ENCODE data around the gene TMEM163. TPM values are rescaled to one million over a fixed set of nuclear protein-coding genes. Genes with fewer than 3 reads are reported as not detected.
"Not testable (repeated sequence)": the region's sequence is repeated elsewhere in the genome, so short reads cannot be mapped to it uniquely, and the experiment has no call there.

TMEM163 gene
- total RNA-seq, 1 experiment from 2014 or later, result 0.04 TPM

- no peak overlapping the region for H3K27ac ChIP-seq
- H3K9me3 ChIP-seq (replicated peaks), result no peaks in the 10 kb centered on the region; the same call in 1 of the 2 replicates
- H3K36me3 ChIP-seq, result no peaks in the 10 kb centered on the region
- H3K4me1 ChIP-seq, result no peaks in the 10 kb centered on the region
- no peak for DNase-seq
- peaks cover 5% of the 10 kb centered on the region; the same call in 1 of the 2 replicates for H3K27me3 ChIP-seq
- no peak overlapping the region for H3K4me3 ChIP-seq
These were observed 47.8 kb downstream of the TMEM163 start for GRCh38 chr2:134670955-134671354.

- no peak overlapping the region for H3K4me3 ChIP-seq
These were observed 48.8 kb downstream of the TMEM163 start for GRCh38 chr2:134669731-134670669.

GRCh38 chr2:134668821-134669220, 50.0 kb downstream of the TMEM163 start:
- no peaks in the 10 kb centered on the region for H3K36me3 ChIP-seq
- H3K27me3 ChIP-seq, result no peaks in the 10 kb centered on the region; the same call in 1 of the 2 replicates
- H3K9me3 ChIP-seq (replicated peaks), result no peaks in the 10 kb centered on the region; the same call in 1 of the 2 replicates
- H3K27ac ChIP-seq, result no peak overlapping the region
- no peak overlapping the region for H3K4me3 ChIP-seq
- peak; percentile 9 to 20 for DNase-seq
- H3K4me1 ChIP-seq, result no peaks in the 10 kb centered on the region

More at GRCh38 chr2:134669731-134670669, 48.8 kb downstream of the TMEM163 start:
- no peak for DNase-seq
- H3K36me3 ChIP-seq, result no peaks in the 10 kb centered on the region
- H3K27ac ChIP-seq, result no peak overlapping the region
- no peaks in the 10 kb centered on the region for H3K4me1 ChIP-seq
- no peaks in the 10 kb centered on the region; the same call in 1 of the 2 replicates for H3K9me3 ChIP-seq (replicated peaks)
- H3K27me3 ChIP-seq, result no peaks in the 10 kb centered on the region; the same call in 1 of the 2 replicates

- H3K27me3 ChIP-seq, result no peaks in the 10 kb centered on the region; the same call in 1 of the 2 replicates
- H3K4me3 ChIP-seq, result no peak overlapping the region
- no peak overlapping the region for H3K27ac ChIP-seq
- DNase-seq, result no peak
- no peaks in the 10 kb centered on the region for H3K9me3 ChIP-seq (replicated peaks)
- H3K36me3 ChIP-seq, result no peaks in the 10 kb centered on the region
- no peaks in the 10 kb centered on the region for H3K4me1 ChIP-seq
These were observed 51.3 kb downstream of the TMEM163 start for GRCh38 chr2:134667541-134667940.

- no peaks in the 10 kb centered on the region for H3K36me3 ChIP-seq
- H3K27ac ChIP-seq, result no peak overlapping the region
- no peaks in the 10 kb centered on the region for H3K9me3 ChIP-seq (replicated peaks)
- H3K4me1 ChIP-seq, result no peaks in the 10 kb centered on the region
- H3K4me3 ChIP-seq, result no peak overlapping the region
- no peak for DNase-seq
- H3K27me3 ChIP-seq, result no peaks in the 10 kb centered on the region; the same call in 1 of the 2 replicates
These were observed 51.7 kb downstream of the TMEM163 start for GRCh38 chr2:134667081-134667480.

- no peaks in the 10 kb centered on the region for H3K9me3 ChIP-seq (replicated peaks)
These were observed 52.9 kb downstream of the TMEM163 start for GRCh38 chr2:134665727-134666506.

GRCh38 chr2:134663451-134664450, 55.0 kb downstream of the TMEM163 start:
- Histone ChIP-seq H3K4me3 (no peak overlapping the region), H3K27ac (no peak overlapping the region), H3K9me3 (replicated peaks) (no peaks in the 10 kb centered on the region), H3K4me1 (no peaks in the 10 kb centered on the region), H3K27me3 (no peaks in the 10 kb centered on the region; the same call in 1 of the 2 replicates), H3K36me3 (no peaks in the 10 kb centered on the region)
- DNase-seq, result no peak

More at GRCh38 chr2:134665727-134666506, 52.9 kb downstream of the TMEM163 start:
- Histone ChIP-seq H3K27ac (no peak overlapping the region), H3K27me3 (no peaks in the 10 kb centered on the region; the same call in 1 of the 2 replicates), H3K4me1 (no peaks in the 10 kb centered on the region), H3K36me3 (no peaks in the 10 kb centered on the region), H3K4me3 (no peak overlapping the region)
- DNase-seq, result no peak

GRCh38 chr2:134662751-134663150, 56.0 kb downstream of the TMEM163 start:
- Histone ChIP-seq H3K27me3 (no peaks in the 10 kb centered on the region; the same call in 1 of the 2 replicates), H3K36me3 (no peaks in the 10 kb centered on the region), H3K4me3 (no peak overlapping the region), H3K4me1 (no peaks in the 10 kb centered on the region), H3K27ac (no peak overlapping the region), H3K9me3 (replicated peaks) (no peaks in the 10 kb centered on the region)
- DNase-seq, result no peak

- no peaks in the 10 kb centered on the region for H3K36me3 ChIP-seq
- H3K27me3 ChIP-seq, result no peaks in the 10 kb centered on the region
- no peak for DNase-seq
- H3K9me3 ChIP-seq (replicated peaks), result no peaks in the 10 kb centered on the region
- H3K27ac ChIP-seq, result no peak overlapping the region
- no peaks in the 10 kb centered on the region for H3K4me1 ChIP-seq
- H3K4me3 ChIP-seq, result no peak overlapping the region
These were observed 58.0 kb downstream of the TMEM163 start for GRCh38 chr2:134660626-134661402.

GRCh38 chr2:134659724-134660123, 59.1 kb downstream of the TMEM163 start:
- no peaks in the 10 kb centered on the region for H3K27me3 ChIP-seq
- no peaks in the 10 kb centered on the region for H3K4me1 ChIP-seq
- H3K9me3 ChIP-seq (replicated peaks), result no peaks in the 10 kb centered on the region
- no peak for DNase-seq
- H3K27ac ChIP-seq, result no peak overlapping the region
- H3K36me3 ChIP-seq, result no peaks in the 10 kb centered on the region
- no peak overlapping the region for H3K4me3 ChIP-seq

- peak in 1 of 2 experiments; percentile 27 for DNase-seq
These were observed 61.0 kb downstream of the TMEM163 start for GRCh38 chr2:134657650-134658250.

GRCh38 chr2:134656391-134656790, 62.4 kb downstream of the TMEM163 start:
- not testable (repeated sequence) for H3K36me3 ChIP-seq; H3K9me3 ChIP-seq (replicated peaks); H3K4me1 ChIP-seq; H3K27me3 ChIP-seq; H3K27ac ChIP-seq; H3K4me3 ChIP-seq; DNase-seq

More at GRCh38 chr2:134657650-134658250, 61.0 kb downstream of the TMEM163 start:
- H3K4me3 ChIP-seq, result no peak overlapping the region
- H3K4me1 ChIP-seq, result no peaks in the 10 kb centered on the region
- H3K27me3 ChIP-seq, result no peaks in the 10 kb centered on the region
- no peak overlapping the region for H3K27ac ChIP-seq
- no peaks in the 10 kb centered on the region for H3K9me3 ChIP-seq (replicated peaks)
- no peaks in the 10 kb centered on the region for H3K36me3 ChIP-seq

- no peak for DNase-seq
- Histone ChIP-seq H3K4me3 (no peak overlapping the region), H3K9me3 (replicated peaks) (0 out of 2 replicates have a peak, but pooled peaks cover 3% of the 10 kb centered on the region), H3K27ac (no peak overlapping the region), H3K36me3 (no peaks in the 10 kb centered on the region), H3K27me3 (no peaks in the 10 kb centered on the region), H3K4me1 (no peaks in the 10 kb centered on the region)
These were observed 70.2 kb downstream of the TMEM163 start for GRCh38 chr2:134648586-134648985.
